Body of pancreas (tissue), 4 donors: ENCODE measurements around the gene CADM1.

Experiments
- CTCF ChIP-seq, 7 experiments: fragments of 450-650 bp in 4 of 7; fragments of 200-600 bp in 3 of 7; sonication (generic) in 3 of 7; IDR thresholded peaks; one replicate each; pipeline ENCODE4 v1.5.1; 2016 to 2019; ENCODE audit warnings: antibody characterized with exemption in 7 of 7
- POLR2A ChIP-seq, 3 donors: fragments of 450-650 bp; IDR thresholded peaks; one replicate each; pipeline ENCODE4 v1.6.1; 2016; ENCODE audit warnings: antibody characterized with exemption in 3 of 3, mild to moderate bottlenecking in 2 of 3

- TF ChIP-seq CTCF (IDR thresholded peaks at IDR 0.05) = no peak
- no peak for TF ChIP-seq POLR2A (IDR thresholded peaks at IDR 0.05)
These were observed 1.6 kb downstream of the CADM1 start for GRCh38 chr11:115502636-115503082.
